IMR-90 (cell line): Measurements from ENCODE around the gene RTBDN. TPM values are rescaled to one million over a fixed set of nuclear protein-coding genes. Genes with fewer than 3 reads are reported as not detected.
A peak's percentile ranks its signal among the peaks of the same experiment; 100 is the strongest.

Experiments
- ATAC-seq: fragments of 200-7000 bp; cut with Tn5 transposase; 2 replicates; pipeline ENCODE4 v1.9.1; 2020; ENCODE audit warnings: low read depth, mild to moderate bottlenecking, moderate library complexity
- BruUV-seq: library from RNA; stranded (reverse); fragments of 400-500 nt; replicated peaks from 2 replicates; lab custom pipeline; 2021; lab: Mats Ljungman, UMichigan
- CTCF ChIA-PET: fragments of 300-600 bp; formaldehyde crosslinking; extraction: SDS; loops from one replicate; lab custom pipeline; 2021; ENCODE audit warnings: antibody characterized with exemption; lab: Yijun Ruan, JAX
- POLR2A ChIA-PET: fragments of 300-600 bp; sonication (Branson Sonifier 250); formaldehyde crosslinking; loops from one replicate; lab custom pipeline; 2022; ENCODE audit warnings: antibody characterized with exemption; ENCODE audit not compliant: unreplicated experiment; lab: Charles Lee
- DNase-seq: peaks from one replicate; pipeline ENCODE4 v3.0.0; 2013
- H2AFZ ChIP-seq: replicated peaks from 2 replicates; pipeline ENCODE3; 2013; ENCODE audit warnings: low read length, mild to moderate bottlenecking; ENCODE audit not compliant: poor library complexity
- H2AK5ac ChIP-seq: 2 replicates; pipeline ENCODE4 v1.6.1; 2013; ENCODE audit warnings: low read depth, low read length, inconsistent platforms
- H2AK9ac ChIP-seq: replicated peaks from 2 replicates; pipeline ENCODE3; 2013; ENCODE audit warnings: mild to moderate bottlenecking, low read depth, low read length, moderate library complexity; ENCODE audit not compliant: poor library complexity
- H2BK120ac ChIP-seq: 2 replicates; pipeline ENCODE4 v1.6.1; 2013; ENCODE audit warnings: low read depth, low read length, inconsistent platforms
- H2BK15ac ChIP-seq: 3 replicates; pipeline ENCODE4 v1.6.1; 2013; ENCODE audit warnings: low read depth, low read length, inconsistent platforms
- H2BK20ac ChIP-seq: 2 replicates; pipeline ENCODE4 v1.6.1; 2013; ENCODE audit warnings: low read depth, mild to moderate bottlenecking, inconsistent platforms, low read length, moderate library complexity
- H2BK5ac ChIP-seq: 2 replicates; pipeline ENCODE4 v1.6.1; 2013; ENCODE audit warnings: mild to moderate bottlenecking, low read depth, low read length, inconsistent platforms; ENCODE audit not compliant: poor library complexity, severe bottlenecking
- H3K14ac ChIP-seq: replicated peaks from 2 replicates; pipeline ENCODE4 v1.6.1; 2013; ENCODE audit warnings: low read depth, low read length, inconsistent platforms
- H3K18ac ChIP-seq: 2 replicates; pipeline ENCODE4 v1.6.1; 2013; ENCODE audit warnings: low read depth, low read length, control low read depth
- H3K23ac ChIP-seq: 2 replicates; pipeline ENCODE4 v1.6.1; 2013; ENCODE audit warnings: low read depth, low read length, inconsistent platforms
- H3K27ac ChIP-seq: 2 replicates; pipeline ENCODE4 v1.5.1; 2013; ENCODE audit warnings: mild to moderate bottlenecking, control low read depth, low read length; ENCODE audit not compliant: insufficient read depth
- H3K27me3 ChIP-seq: 2 replicates; pipeline ENCODE4 v1.6.1; 2013; ENCODE audit warnings: low read length; ENCODE audit not compliant: control insufficient read depth, insufficient read depth
- H3K36me3 ChIP-seq: 2 replicates; pipeline ENCODE4 v1.6.1; 2013; ENCODE audit warnings: low read length, mixed read lengths; ENCODE audit not compliant: control insufficient read depth, insufficient read depth
- H3K4ac ChIP-seq: 2 replicates; pipeline ENCODE4 v1.6.1; 2013; ENCODE audit warnings: low read depth, low read length, inconsistent platforms
- H3K4me1 ChIP-seq: 2 replicates; pipeline ENCODE4 v1.6.1; 2013; ENCODE audit warnings: low read length, mixed read lengths; ENCODE audit not compliant: control insufficient read depth, insufficient read depth
- H3K4me2 ChIP-seq: 2 replicates; pipeline ENCODE4 v1.6.1; 2013; ENCODE audit warnings: low read depth, mild to moderate bottlenecking, control low read depth, low read length, moderate library complexity
- H3K4me3 ChIP-seq: 2 replicates; pipeline ENCODE4 v1.5.1; 2013; ENCODE audit warnings: low read depth, mild to moderate bottlenecking, control low read depth, low read length, moderate library complexity; ENCODE audit not compliant: insufficient read depth
- H3K56ac ChIP-seq: 2 replicates; pipeline ENCODE4 v1.6.1; 2013; ENCODE audit warnings: low read length, inconsistent platforms; ENCODE audit not compliant: insufficient read depth; ENCODE audit errors: extremely low read depth
- H3K79me1 ChIP-seq, 2 experiments: 2 replicates each; pipeline ENCODE4 v1.6.1; 2013; ENCODE audit warnings: low read length in 2 of 2, inconsistent platforms in 1 of 2, low read depth in 1 of 2
- H3K9ac ChIP-seq: 2 replicates; pipeline ENCODE4 v1.6.1; 2013; ENCODE audit warnings: low read depth, low read length, control low read depth
- H3K9me1 ChIP-seq: 2 replicates; pipeline ENCODE4 v1.6.1; 2013; ENCODE audit warnings: low read length, inconsistent platforms; ENCODE audit not compliant: insufficient read depth
- H3K9me3 ChIP-seq: 2 replicates; pipeline ENCODE4 v1.6.1; 2013; ENCODE audit warnings: low read length; ENCODE audit not compliant: control insufficient read depth, insufficient read depth
- H4K20me1 ChIP-seq: 2 replicates; pipeline ENCODE4 v1.6.1; 2013; ENCODE audit warnings: low read length, inconsistent platforms; ENCODE audit not compliant: insufficient read depth
- H4K5ac ChIP-seq: 2 replicates; pipeline ENCODE4 v1.6.1; 2013; ENCODE audit warnings: mild to moderate bottlenecking, low read depth, low read length, control low read depth
- H4K8ac ChIP-seq, 2 experiments: 2 replicates each; pipeline ENCODE4 v1.6.1; 2013; ENCODE audit warnings: low read depth in 2 of 2, low read length in 2 of 2, control low read depth in 1 of 2, inconsistent platforms in 1 of 2
- H4K91ac ChIP-seq: 2 replicates; pipeline ENCODE4 v1.6.1; 2013; ENCODE audit warnings: low read depth, low read length, inconsistent platforms; ENCODE audit not compliant: insufficient read depth
- BHLHE40 ChIP-seq: fragments of 150-350 bp; IDR thresholded peaks from 2 replicates; pipeline ENCODE4 v1.6.1; 2016; ENCODE audit warnings: mild to moderate bottlenecking, low read depth, low read length
- CEBPB ChIP-seq: IDR thresholded peaks from 2 replicates; pipeline ENCODE4 v1.6.1; 2012; ENCODE audit warnings: low read depth, low read length, improper control_type of control experiment
- CHD1 ChIP-seq: IDR thresholded peaks from 2 replicates; pipeline ENCODE4 v1.6.1; 2012; ENCODE audit warnings: low read depth, low read length, improper control_type of control experiment
- FOS ChIP-seq: fragments of 150-350 bp; IDR thresholded peaks from 2 replicates; pipeline ENCODE4 v1.6.1; 2016; ENCODE audit warnings: low read depth, low read length
- MAFK ChIP-seq: IDR thresholded peaks from 2 replicates; pipeline ENCODE4 v1.6.1; 2012; ENCODE audit warnings: low read depth, low read length, improper control_type of control experiment
- MAZ ChIP-seq: IDR thresholded peaks from 2 replicates; pipeline ENCODE4 v1.6.1; 2012; ENCODE audit warnings: low read depth, mild to moderate bottlenecking, low read length, improper control_type of control experiment, moderate library complexity, borderline replicate concordance
- MXI1 ChIP-seq: IDR thresholded peaks from 2 replicates; pipeline ENCODE4 v1.6.1; 2012; ENCODE audit warnings: low read depth, mild to moderate bottlenecking, low read length, moderate library complexity, borderline replicate concordance
- NFE2L2 ChIP-seq: fragments of 150-350 bp; IDR thresholded peaks from 2 replicates; pipeline ENCODE4 v1.6.1; 2016; ENCODE audit warnings: low read depth, mild to moderate bottlenecking, low read length
- POLR2A ChIP-seq: IDR thresholded peaks from 2 replicates; pipeline ENCODE4 v1.6.1; 2012; ENCODE audit warnings: mild to moderate bottlenecking, low read depth, low read length
- RAD21 ChIP-seq: IDR thresholded peaks from 2 replicates; pipeline ENCODE4 v1.6.1; 2012; ENCODE audit warnings: low read length, improper control_type of control experiment
- RCOR1 ChIP-seq: IDR thresholded peaks from 2 replicates; pipeline ENCODE4 v1.6.1; 2012; ENCODE audit warnings: mild to moderate bottlenecking, low read length, improper control_type of control experiment; ENCODE audit not compliant: insufficient replicate concordance
- RFX5 ChIP-seq: IDR thresholded peaks from 2 replicates; pipeline ENCODE4 v1.8.0; 2012; ENCODE audit warnings: low read depth, mild to moderate bottlenecking, low read length, moderate library complexity
- SMC3 ChIP-seq: fragments of 150-350 bp; IDR thresholded peaks from 2 replicates; pipeline ENCODE4 v1.6.1; 2016; ENCODE audit warnings: low read depth, mild to moderate bottlenecking, antibody characterized with exemption, low read length, moderate library complexity
- WGBS, 2 experiments: methylation state at CpG; one replicate each; pipeline versions ENCODE4 v1.1.5 to v1.1.7; 2013; ENCODE audit warnings: missing lambda C conversion rate in 2 of 2; ENCODE audit not compliant: insufficient read length in 1 of 2; ENCODE audit errors: extremely low coverage in 2 of 2; 5-methylcytosine and 5-hydroxymethylcytosine counted together
- dilution Hi-C: fragments of 300-500 bp; cut with HindIII; formaldehyde crosslinking; loops from one replicate; pipeline ENCODE4 v1.14.3; 2018; ENCODE audit warnings: low sequenced_read_pairs; ENCODE audit not compliant: unreplicated experiment
- in situ Hi-C: fragments of 300-500 bp; cut with MboI; formaldehyde crosslinking; loops from 3 replicates; pipeline ENCODE4 v1.14.3; 2019; ENCODE audit warnings: low sequenced_read_pairs, inconsistent platforms, mixed read lengths
- intact Hi-C: fragments of 100-400 bp; cut with micrococcal nuclease; formaldehyde crosslinking; loops from 2 replicates; pipeline ENCODE4 v1.10.0; 2022
- polyA plus RNA-seq, 3 experiments: library from polyadenylated mRNA; depleted of rRNA; stranded (reverse); fragments of >200 nt; gene quantifications; 2 replicates each; pipeline ENCODE4 v1.2.3, GENCODE V29; 2012; ENCODE audit warnings: low replicate concordance in 1 of 3
- total RNA-seq: library from RNA; depleted of rRNA; stranded (reverse); fragments of >200 nt; gene quantifications from 2 replicates; pipeline ENCODE4 v1.2.3, GENCODE V29; 2012
- TF ChIP-seq, protein P1 (sequence below): fragments of 150-350 bp; IDR thresholded peaks from 2 replicates; pipeline ENCODE4 v1.6.1; 2016; ENCODE audit warnings: low read depth, mild to moderate bottlenecking, low read length, moderate library complexity, borderline replicate concordance
- TF ChIP-seq, protein P2 (sequence below): fragments of 150-350 bp; IDR thresholded peaks from 2 replicates; pipeline ENCODE4 v1.6.1; 2017; ENCODE audit warnings: mild to moderate bottlenecking, antibody characterized with exemption, low read length, low read depth

The RTBDN gene
- total and polyA plus RNA-seq, 2 of the 4 experiments (the other 2 are of a cell fraction): 0.07 TPM; not detected in 1

DNA sequence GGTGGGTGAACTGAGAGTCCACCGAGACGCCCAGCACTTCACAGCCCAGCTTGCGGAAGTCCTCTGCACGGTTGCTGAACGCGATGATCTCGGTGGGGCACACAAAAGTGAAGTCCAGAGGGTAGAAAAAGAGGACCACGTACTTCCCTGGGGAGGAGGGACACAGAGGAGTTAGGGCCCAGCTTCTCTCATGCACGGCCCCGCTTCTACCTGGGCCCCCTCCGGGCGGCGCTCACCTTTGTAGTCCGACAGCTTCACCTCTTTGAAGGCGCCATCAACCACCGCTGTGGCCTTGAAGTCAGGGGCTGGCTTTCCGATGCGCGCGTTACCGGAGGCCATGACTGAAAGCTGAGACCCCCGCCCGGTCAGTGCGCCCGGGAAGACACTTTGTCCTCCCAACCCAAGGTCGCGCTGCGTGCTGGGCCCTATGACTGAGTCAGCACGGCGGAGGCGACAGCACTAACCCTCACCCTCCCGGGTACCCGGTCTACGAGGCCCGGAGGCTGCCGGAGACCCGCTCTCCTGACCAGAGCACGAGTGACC lies 33.4 kb downstream of the RTBDN start (continued):
- no peak for TF ChIP-seq NFE2L2

DNA sequence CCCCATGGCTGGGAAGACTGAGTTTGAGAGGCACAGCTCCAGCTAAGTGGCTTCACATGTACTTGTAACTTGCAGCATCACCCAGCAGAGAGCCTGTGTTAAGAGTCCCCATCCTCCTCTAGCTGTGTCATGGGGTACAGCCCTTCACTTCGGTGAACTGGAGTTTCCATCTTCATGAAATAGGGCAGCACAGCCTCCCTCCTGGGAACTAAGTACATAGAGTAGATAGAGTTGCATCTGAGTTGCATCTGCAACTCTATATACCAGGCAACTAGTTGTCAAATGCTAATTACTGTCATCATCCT lies 34.0 kb downstream of the RTBDN start:
- H3K23ac ChIP-seq: peak overlapping the region; percentile 94
- H3K4ac ChIP-seq: no peak overlapping the region
- peak overlapping the region; percentile 88 for H2AK9ac ChIP-seq
- no TSS peak for BruUV-seq
- no peak overlapping the region for H4K5ac ChIP-seq
- POLR2A ChIA-PET: interaction anchor here (0.6 to 0.8 kb wide), 2 partner anchors 9 to 37 kb away, joined by 3 to 8 read pairs; partner anchors contain the start of gene JUNB
- no peaks in the 10 kb centered on the region for H3K9me1 ChIP-seq
- CTCF ChIA-PET: interaction anchor here (0.6 to 1.0 kb wide), 3 partner anchors 34 to 1371 kb away, joined by 3 read pairs; no protein-coding TSS in a partner anchor
- peaks cover 4 to 22% of the 10 kb centered on the region in 2 experiments; a peak in 3 of 4 replicates for H3K79me1 ChIP-seq
- WGBS, 2 experiments: no CpG with 5 or more reads among the region's 1 CpG
- no peak overlapping the region for H3K14ac ChIP-seq
- H2BK15ac ChIP-seq: no peak overlapping the region
- no peak overlapping the region for H2BK5ac ChIP-seq
- peak overlapping the region; percentile 92 for H3K4me2 ChIP-seq
- peaks cover 9% of the 10 kb centered on the region for H3K36me3 ChIP-seq
- no peak overlapping the region for H2BK20ac ChIP-seq
- H3K56ac ChIP-seq: no peak overlapping the region
- peaks cover 6% of the 10 kb centered on the region for H3K4me1 ChIP-seq
- intact Hi-C loops: no loop called here
- H2AFZ ChIP-seq: no peak overlapping the region
- dilution Hi-C loops: no loop called here
- H3K4me3 ChIP-seq: peak overlapping the region; percentile 90
- no peaks in the 10 kb centered on the region for H3K27me3 ChIP-seq
- H3K9ac ChIP-seq: 0 out of 2 replicates have a peak overlapping the region, but pooled peaks have one; percentile 95
- no peak overlapping the region for H4K8ac ChIP-seq
- H2BK120ac ChIP-seq: no peak overlapping the region
- no peak overlapping the region for H4K91ac ChIP-seq
- no peak overlapping the region for H2AK5ac ChIP-seq
- H4K20me1 ChIP-seq: no peaks in the 10 kb centered on the region
- H3K18ac ChIP-seq: no peak overlapping the region
- no peak for DNase-seq
- no peaks in the 10 kb centered on the region for H3K9me3 ChIP-seq
- ATAC-seq: no peak
- in situ Hi-C loops: loop anchor here (5.0 kb wide), 1 partner anchor 33 kb away; no protein-coding TSS in a partner anchor
- H3K27ac ChIP-seq: no peak overlapping the region
- no peak for TF ChIP-seq MAZ
- TF ChIP-seq POLR2A: no peak
- TF ChIP-seq BHLHE40: no peak
- no peak for TF ChIP-seq SMC3
- no peak for TF ChIP-seq MXI1
- TF ChIP-seq, protein P1, sequence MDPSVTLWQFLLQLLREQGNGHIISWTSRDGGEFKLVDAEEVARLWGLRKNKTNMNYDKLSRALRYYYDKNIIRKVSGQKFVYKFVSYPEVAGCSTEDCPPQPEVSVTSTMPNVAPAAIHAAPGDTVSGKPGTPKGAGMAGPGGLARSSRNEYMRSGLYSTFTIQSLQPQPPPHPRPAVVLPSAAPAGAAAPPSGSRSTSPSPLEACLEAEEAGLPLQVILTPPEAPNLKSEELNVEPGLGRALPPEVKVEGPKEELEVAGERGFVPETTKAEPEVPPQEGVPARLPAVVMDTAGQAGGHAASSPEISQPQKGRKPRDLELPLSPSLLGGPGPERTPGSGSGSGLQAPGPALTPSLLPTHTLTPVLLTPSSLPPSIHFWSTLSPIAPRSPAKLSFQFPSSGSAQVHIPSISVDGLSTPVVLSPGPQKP: no peak
- TF ChIP-seq, protein P2, sequence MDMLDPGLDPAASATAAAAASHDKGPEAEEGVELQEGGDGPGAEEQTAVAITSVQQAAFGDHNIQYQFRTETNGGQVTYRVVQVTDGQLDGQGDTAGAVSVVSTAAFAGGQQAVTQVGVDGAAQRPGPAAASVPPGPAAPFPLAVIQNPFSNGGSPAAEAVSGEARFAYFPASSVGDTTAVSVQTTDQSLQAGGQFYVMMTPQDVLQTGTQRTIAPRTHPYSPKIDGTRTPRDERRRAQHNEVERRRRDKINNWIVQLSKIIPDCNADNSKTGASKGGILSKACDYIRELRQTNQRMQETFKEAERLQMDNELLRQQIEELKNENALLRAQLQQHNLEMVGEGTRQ: no peak
- TF ChIP-seq RCOR1: no peak
- TF ChIP-seq RFX5: no peak
- no peak for TF ChIP-seq CEBPB
- TF ChIP-seq NFE2L2: no peak
- no peak for TF ChIP-seq RAD21
- no peak for TF ChIP-seq CHD1
- TF ChIP-seq FOS: no peak
- no peak for TF ChIP-seq MAFK
